HUES48 (cell line): Measurements from ENCODE around the gene TLNRD1.

Experiments
- H3K27ac ChIP-seq: one replicate; pipeline ENCODE4 v1.7.0; 2013; ENCODE audit warnings: low read depth, low read length, inconsistent platforms
- H3K27me3 ChIP-seq: 2 replicates; pipeline ENCODE4 v1.6.1; 2013; ENCODE audit warnings: mild to moderate bottlenecking, low read length; ENCODE audit not compliant: control insufficient read depth, insufficient read depth
- H3K36me3 ChIP-seq: 2 replicates; pipeline ENCODE4 v1.6.1; 2013; ENCODE audit warnings: low read length; ENCODE audit not compliant: control insufficient read depth, insufficient read depth
- H3K4me1 ChIP-seq: 2 replicates; pipeline ENCODE4 v1.6.1; 2013; ENCODE audit warnings: mild to moderate bottlenecking, low read length; ENCODE audit not compliant: control insufficient read depth, insufficient read depth
- H3K4me3 ChIP-seq: 2 replicates; pipeline ENCODE4 v1.5.1; 2013; ENCODE audit warnings: mild to moderate bottlenecking, low read depth, low read length
- H3K9ac ChIP-seq: 2 replicates; pipeline ENCODE4 v1.6.1; 2013; ENCODE audit warnings: mild to moderate bottlenecking, low read depth, low read length, moderate library complexity
- H3K9me3 ChIP-seq: 2 replicates; pipeline ENCODE4 v1.6.1; 2013; ENCODE audit warnings: low read length; ENCODE audit not compliant: control insufficient read depth, insufficient read depth

TLNRD1 gene

DNA sequence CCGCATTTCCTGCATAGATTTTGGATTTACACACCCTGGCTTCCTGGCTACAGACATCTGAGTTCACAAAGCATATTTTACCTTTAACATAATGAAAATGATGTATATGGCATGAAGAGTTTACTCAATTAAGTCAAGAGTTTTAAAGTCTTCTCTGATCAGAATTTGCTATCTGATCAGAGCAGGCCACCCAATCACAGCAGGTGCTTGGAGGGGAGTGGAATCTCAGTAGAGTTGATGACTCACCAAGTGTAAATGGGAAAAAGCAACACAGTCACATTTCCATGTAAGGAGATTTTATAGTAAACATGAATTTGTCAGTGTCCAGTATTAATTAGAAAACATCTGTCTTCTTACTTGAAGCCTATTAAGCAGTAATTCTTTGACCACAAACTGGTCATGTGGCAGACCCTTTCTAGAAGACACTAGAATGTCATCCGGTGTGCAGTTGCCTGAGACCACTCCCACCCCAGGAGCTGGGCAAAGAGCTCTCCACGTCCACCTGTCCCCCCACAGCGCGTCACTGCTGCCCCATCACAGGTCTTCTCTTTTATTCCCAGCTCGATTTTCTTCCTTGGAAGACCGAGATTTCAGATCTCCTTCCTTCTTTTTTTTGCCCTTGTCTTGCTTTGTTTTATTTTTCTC is 21.9 kb upstream of the TLNRD1 start:
- peak overlapping the region; percentile 69 for H3K27ac ChIP-seq
- H3K9me3 ChIP-seq, result no peaks in the 10 kb centered on the region
- H3K27me3 ChIP-seq, result no peaks in the 10 kb centered on the region
- H3K9ac ChIP-seq, result no peak overlapping the region
- H3K36me3 ChIP-seq, result peaks cover 45% of the 10 kb centered on the region
- no peak overlapping the region for H3K4me3 ChIP-seq
- H3K4me1 ChIP-seq, result peaks cover 15% of the 10 kb centered on the region

DNA sequence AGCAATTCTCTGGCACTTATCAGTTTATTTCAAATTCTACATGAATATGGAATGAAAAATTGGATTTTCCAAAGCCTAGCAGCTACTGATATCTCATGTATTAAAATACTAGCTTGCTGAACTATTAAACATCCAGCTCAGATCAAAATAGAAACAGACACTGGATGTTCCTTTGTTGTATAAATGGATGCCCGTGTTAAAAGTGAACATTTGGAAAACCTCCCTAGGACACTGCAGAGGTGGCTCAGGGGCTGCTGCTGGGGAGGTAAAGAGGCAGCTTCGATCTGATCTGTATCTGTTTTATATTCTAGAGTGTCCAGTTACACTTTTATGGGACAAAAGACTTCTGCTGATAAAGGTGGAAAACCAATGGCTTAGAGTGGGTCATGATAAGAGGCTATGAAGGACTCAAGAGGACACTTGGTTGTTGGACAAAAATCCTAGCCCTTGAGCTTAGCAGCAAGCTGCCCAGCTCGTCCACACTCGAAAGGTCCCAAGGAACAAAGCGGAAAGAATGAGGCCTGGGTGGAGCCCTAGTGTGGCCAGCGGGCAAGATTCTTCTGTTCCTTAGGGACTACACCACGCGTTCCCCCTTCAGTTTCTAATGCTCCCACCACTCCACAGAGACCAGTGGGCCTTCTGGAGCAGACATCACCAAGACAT is 21.1 kb upstream of the TLNRD1 start:
- no peaks in the 10 kb centered on the region for H3K9me3 ChIP-seq
- no peak overlapping the region for H3K4me3 ChIP-seq
- peaks cover 45% of the 10 kb centered on the region for H3K36me3 ChIP-seq
- no peak overlapping the region for H3K9ac ChIP-seq
- H3K4me1 ChIP-seq, result peaks cover 13% of the 10 kb centered on the region
- H3K27ac ChIP-seq, result no peak overlapping the region
- H3K27me3 ChIP-seq, result no peaks in the 10 kb centered on the region

- Histone ChIP-seq H3K27ac (no peak overlapping the region), H3K9me3 (no peaks in the 10 kb centered on the region), H3K4me3 (no peak overlapping the region), H3K4me1 (peaks cover 19% of the 10 kb centered on the region), H3K27me3 (no peaks in the 10 kb centered on the region), H3K36me3 (peaks cover 39% of the 10 kb centered on the region), H3K9ac (no peak overlapping the region)
These were observed 18.5 kb upstream of the TLNRD1 start for GRCh38 chr15:80982205-80982604.

DNA sequence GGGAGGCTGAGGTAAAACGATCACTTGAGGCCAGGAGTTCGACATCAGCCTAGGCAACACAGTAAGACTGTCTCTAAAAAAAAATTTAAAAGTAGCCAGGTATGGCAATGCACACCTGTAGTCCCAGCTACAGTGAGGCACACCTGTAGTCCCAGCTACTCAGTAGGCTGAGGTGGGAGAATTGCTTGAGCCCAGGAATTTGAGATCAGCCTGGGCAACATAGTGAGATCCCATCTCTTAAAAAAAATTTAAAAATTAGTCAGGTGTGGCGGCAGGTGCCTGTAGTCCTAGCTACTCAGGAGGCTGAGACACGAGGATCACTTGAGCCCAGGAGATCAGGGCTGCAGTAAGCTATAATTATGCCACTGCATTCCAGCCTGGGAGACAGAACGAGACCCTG is 17.9 kb upstream of the TLNRD1 start:
- Histone ChIP-seq H3K27me3 (no peaks in the 10 kb centered on the region), H3K9me3 (no peaks in the 10 kb centered on the region), H3K9ac (no peak overlapping the region), H3K36me3 (peaks cover 37% of the 10 kb centered on the region), H3K4me3 (no peak overlapping the region), H3K27ac (no peak overlapping the region), H3K4me1 (peaks cover 17% of the 10 kb centered on the region)

GRCh38 chr15:80984856-80985255 is 15.9 kb upstream of the TLNRD1 start:
- H3K4me1 ChIP-seq, result peaks cover 14% of the 10 kb centered on the region
- peaks cover 17% of the 10 kb centered on the region for H3K36me3 ChIP-seq
- no peaks in the 10 kb centered on the region for H3K9me3 ChIP-seq
- H3K9ac ChIP-seq, result no peak overlapping the region
- H3K27me3 ChIP-seq, result no peaks in the 10 kb centered on the region
- no peak overlapping the region for H3K4me3 ChIP-seq
- no peak overlapping the region for H3K27ac ChIP-seq

DNA sequence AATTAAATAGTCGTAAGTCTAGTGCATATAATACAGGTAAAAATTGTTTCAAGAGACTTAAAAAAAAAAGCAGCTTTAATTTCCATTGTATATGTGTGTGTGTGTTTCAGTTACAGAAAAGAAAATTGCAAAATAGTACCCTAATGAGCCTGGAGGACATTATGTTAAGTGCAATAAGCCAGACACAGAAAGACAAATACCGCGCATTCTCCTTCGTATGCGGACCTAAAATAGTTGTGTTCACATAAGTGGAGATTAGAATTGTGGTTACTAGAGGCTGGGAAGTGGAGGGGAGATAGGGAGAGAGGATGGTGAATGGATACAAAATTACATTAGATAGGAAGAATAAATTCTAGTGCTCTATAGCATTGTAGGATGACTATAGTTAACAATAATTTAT is 14.7 kb upstream of the TLNRD1 start:
- peaks cover 7% of the 10 kb centered on the region for H3K36me3 ChIP-seq
- H3K4me1 ChIP-seq, result peaks cover 23% of the 10 kb centered on the region
- no peak overlapping the region for H3K9ac ChIP-seq
- H3K27me3 ChIP-seq, result no peaks in the 10 kb centered on the region
- H3K27ac ChIP-seq, result no peak overlapping the region
- H3K9me3 ChIP-seq, result no peaks in the 10 kb centered on the region
- H3K4me3 ChIP-seq, result no peak overlapping the region

DNA sequence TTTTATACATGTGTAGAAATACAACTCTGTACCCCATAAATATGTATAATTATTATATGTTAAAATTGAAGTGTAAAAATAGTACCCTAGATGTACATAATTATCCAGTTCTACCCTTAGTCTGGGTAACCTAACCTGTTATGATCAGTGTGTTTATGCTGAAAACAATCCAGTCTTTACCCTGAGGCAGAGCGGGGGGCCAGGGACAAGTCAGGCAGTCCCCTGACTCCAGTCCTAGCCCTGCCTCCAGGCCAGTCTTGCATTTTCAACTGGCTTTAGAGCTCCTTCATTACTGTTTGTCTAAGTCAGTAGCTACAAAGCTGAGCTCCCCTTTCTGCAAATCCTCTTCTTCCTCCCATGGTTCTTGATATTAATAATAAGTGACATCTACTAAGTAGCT is 14.2 kb upstream of the TLNRD1 start:
- no peak overlapping the region for H3K27ac ChIP-seq
- peaks cover 23% of the 10 kb centered on the region for H3K4me1 ChIP-seq
- no peaks in the 10 kb centered on the region for H3K27me3 ChIP-seq
- no peaks in the 10 kb centered on the region for H3K9me3 ChIP-seq
- H3K9ac ChIP-seq, result no peak overlapping the region
- peaks cover 5% of the 10 kb centered on the region for H3K36me3 ChIP-seq
- H3K4me3 ChIP-seq, result no peak overlapping the region

DNA sequence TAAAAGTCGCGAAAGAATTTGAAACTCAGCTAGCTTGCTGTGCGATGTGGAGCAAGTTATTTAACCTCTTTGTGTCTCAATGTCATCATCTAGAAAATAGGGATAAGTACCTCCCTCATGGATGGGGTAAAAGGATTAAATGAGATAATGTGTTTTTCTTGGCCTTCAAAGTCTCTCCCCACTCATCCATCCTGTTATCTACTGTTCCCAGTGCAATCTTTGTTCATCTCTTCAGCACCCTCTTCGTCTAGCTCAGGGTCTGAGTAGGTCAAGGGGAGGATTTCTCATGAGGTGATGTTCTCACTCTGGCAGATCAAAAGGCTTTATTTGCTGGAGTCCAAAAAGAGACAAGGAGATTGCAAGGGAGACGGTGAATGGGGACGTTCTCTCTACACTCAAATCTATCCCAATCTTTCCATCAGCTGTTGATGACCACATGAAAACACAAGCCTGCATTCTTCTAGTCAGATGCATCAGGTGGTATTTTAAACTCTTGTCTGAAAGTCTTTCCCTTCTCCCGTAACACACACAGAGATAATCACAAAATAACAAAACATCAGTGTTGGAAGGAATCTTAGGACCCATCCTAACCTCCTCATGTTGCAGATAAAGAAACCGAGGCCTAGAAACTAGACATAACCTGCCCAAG is 12.5 kb upstream of the TLNRD1 start:
- no peak overlapping the region; the same call in 1 of the 2 replicates for H3K9ac ChIP-seq
- peaks cover 23% of the 10 kb centered on the region for H3K4me1 ChIP-seq
- no peaks in the 10 kb centered on the region for H3K27me3 ChIP-seq
- H3K27ac ChIP-seq, result no peak overlapping the region
- peak overlapping the region; percentile 89 for H3K4me3 ChIP-seq
- no peaks in the 10 kb centered on the region for H3K36me3 ChIP-seq
- no peaks in the 10 kb centered on the region for H3K9me3 ChIP-seq

- Histone ChIP-seq H3K4me1 (peaks cover 23% of the 10 kb centered on the region), H3K9me3 (no peaks in the 10 kb centered on the region), H3K36me3 (no peaks in the 10 kb centered on the region), H3K27ac (peak overlapping the region; percentile 89), H3K9ac (peak overlapping the region; percentile 97), H3K27me3 (no peaks in the 10 kb centered on the region), H3K4me3 (peak overlapping the region; percentile 89)
These were observed 11.6 kb upstream of the TLNRD1 start for GRCh38 chr15:80989081-80989517.

GRCh38 chr15:80989518-80990478 is 10.9 kb upstream of the TLNRD1 start, which contains the start of gene MESD:
MESD (minus strand) TSS chr15:80989819; CDS start chr15:80989791, 28 bp downstream.
- no peaks in the 10 kb centered on the region for H3K9me3 ChIP-seq
- H3K36me3 ChIP-seq, result no peaks in the 10 kb centered on the region
- no peaks in the 10 kb centered on the region for H3K27me3 ChIP-seq
- H3K4me3 ChIP-seq, result peak within 1 kb of the TSS; percentile 89
- peak within 1 kb of the TSS; percentile 89 for H3K27ac ChIP-seq
- peaks cover 23% of the 10 kb centered on the region for H3K4me1 ChIP-seq
- H3K9ac ChIP-seq, result peak within 1 kb of the TSS; percentile 97
